ENCODE measurements around the gene XG.

DNA sequence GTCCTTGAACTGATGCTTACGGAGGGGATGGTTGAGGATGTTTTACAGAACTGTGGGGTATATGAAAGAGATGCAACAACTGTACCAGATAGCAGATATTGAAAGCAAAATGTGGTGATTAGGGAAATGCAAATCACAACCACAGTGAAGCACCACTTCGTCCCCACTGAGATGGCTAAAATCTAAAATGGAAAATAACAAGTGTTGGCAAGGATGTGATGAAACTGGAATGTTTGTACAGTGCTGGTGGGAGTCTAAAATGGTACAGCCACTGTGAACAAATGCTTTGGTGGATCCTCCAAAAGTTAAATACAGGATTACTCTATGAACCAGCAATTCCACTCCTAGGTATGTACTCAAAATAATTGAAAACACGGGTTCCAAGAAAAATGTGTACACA lies 22.9 kb downstream of the XG start:
- TF ChIP-seq POLR2A (IDR thresholded peaks at IDR 0.05; ENCODE audit: low read depth, low read length) (no peak), POLR2AphosphoS5 (IDR thresholded peaks at IDR 0.05; ENCODE audit: low read depth, low read length) (no peak), TAF1 (IDR thresholded peaks at IDR 0.05; ENCODE audit: borderline replicate concordance, low read depth, low read length) (no peak)
